H1 (cell line): Measurements from ENCODE around the gene HEATR5A. TPM values are rescaled to one million over a fixed set of nuclear protein-coding genes. Genes with fewer than 3 reads are reported as not detected.

ENCODE experiments used
- CTCF ChIA-PET: fragments of 300-600 bp; sonication (Branson Sonifier 250); formaldehyde crosslinking; loops from one replicate; lab custom pipeline; 2021; ENCODE audit not compliant: partially characterized antibody; lab: Charles Lee
- POLR2A ChIA-PET: fragments of 300-600 bp; sonication (Branson Sonifier 250); formaldehyde crosslinking; loops from one replicate; lab custom pipeline; 2021; ENCODE audit warnings: inconsistent platforms; ENCODE audit not compliant: partially characterized antibody; lab: Charles Lee
- DNase-seq, 2 experiments: peaks; one replicate each; pipeline versions ENCODE4 v3.0.0 to v3.0.0-alpha.2; 2010 to 2022; ENCODE audit warnings: low spot score in 2 of 2, low read depth in 1 of 2, mixed read lengths in 1 of 2
- FAIRE-seq: peaks from 2 replicates; lab custom pipeline; 2011; peaks lifted over from hg19 to GRCh38; lab: Jason Lieb, UNC
- H2AFZ ChIP-seq: 2 replicates; pipeline ENCODE4 v1.8.1; 2012; ENCODE audit warnings: low read length, inconsistent platforms
- H2AK5ac ChIP-seq: 2 replicates; pipeline ENCODE4 v1.6.1; 2013; ENCODE audit warnings: low read depth, low read length
- H2BK120ac ChIP-seq: replicated peaks from 2 replicates; pipeline ENCODE3; 2013; ENCODE audit warnings: low read depth, low read length, inconsistent platforms
- H2BK12ac ChIP-seq: 2 replicates; pipeline ENCODE4 v1.6.1; 2013; ENCODE audit warnings: low read depth, low read length
- H2BK15ac ChIP-seq: 2 replicates; pipeline ENCODE4 v1.6.1; 2013; ENCODE audit warnings: low read length
- H2BK20ac ChIP-seq: 2 replicates; pipeline ENCODE4 v1.6.1; 2013; ENCODE audit warnings: low read length
- H2BK5ac ChIP-seq: 2 replicates; pipeline ENCODE4 v1.6.1; 2013; ENCODE audit warnings: low read depth, low read length
- H3K14ac ChIP-seq: 2 replicates; pipeline ENCODE4 v1.6.1; 2013; ENCODE audit warnings: inconsistent platforms; ENCODE audit not compliant: insufficient read length
- H3K18ac ChIP-seq: 2 replicates; pipeline ENCODE4 v1.6.1; 2013; ENCODE audit warnings: low read length; ENCODE audit errors: extremely low read depth
- H3K23ac ChIP-seq: 2 replicates; pipeline ENCODE4 v1.6.1; 2013; ENCODE audit warnings: inconsistent platforms; ENCODE audit not compliant: insufficient read length
- H3K23me2 ChIP-seq: 2 replicates; pipeline ENCODE4 v1.6.1; 2013; ENCODE audit warnings: low read depth, low read length
- H3K27ac ChIP-seq: 2 replicates; pipeline ENCODE4 v1.6.1; 2011; ENCODE audit warnings: low read depth, low read length, inconsistent platforms
- H3K27me3 ChIP-seq, 4 experiments: replicated peaks in 1 of 4; 1 replicate in 1 of 4; 2 replicates in 3 of 4; pipeline versions ENCODE4 v1.6.1 to v1.8.1; 2011 to 2013; ENCODE audit warnings: low read length in 3 of 4, mild to moderate bottlenecking in 3 of 4, inconsistent platforms in 2 of 4, mixed read lengths in 2 of 4, moderate library complexity in 1 of 4; ENCODE audit not compliant: control insufficient read depth in 3 of 4, insufficient read depth in 3 of 4; ENCODE audit errors: extremely low read depth in 1 of 4
- H3K36me3 ChIP-seq, 4 experiments: 2 replicates each; pipeline versions ENCODE4 v1.6.1 to v1.8.1; 2011 to 2013; ENCODE audit warnings: mild to moderate bottlenecking in 4 of 4, low read length in 3 of 4, moderate library complexity in 2 of 4, control low read depth in 1 of 4, inconsistent platforms in 1 of 4; ENCODE audit not compliant: insufficient read depth in 4 of 4, control insufficient read depth in 2 of 4
- H3K4ac ChIP-seq: replicated peaks from 2 replicates; pipeline ENCODE3; 2013; ENCODE audit warnings: low read length, low read depth, mixed read lengths, inconsistent platforms; ENCODE audit not compliant: insufficient read length
- H3K4me1 ChIP-seq, 4 experiments: replicated peaks in 1 of 4; 1 replicate in 1 of 4; 2 replicates in 3 of 4; pipeline versions ENCODE4 v1.6.1 to v1.8.1; 2011 to 2013; ENCODE audit warnings: low read length in 3 of 4, inconsistent platforms in 2 of 4, mixed read lengths in 1 of 4; ENCODE audit not compliant: insufficient read depth in 4 of 4, control insufficient read depth in 3 of 4
- H3K4me2 ChIP-seq, 2 experiments: 2 replicates each; pipeline versions ENCODE4 v1.6.1 to v1.8.1; 2011 to 2013; ENCODE audit warnings: low read depth in 2 of 2, low read length in 2 of 2, control low read depth in 1 of 2, inconsistent platforms in 1 of 2, mild to moderate bottlenecking in 1 of 2; ENCODE audit not compliant: insufficient read depth in 1 of 2
- H3K4me3 ChIP-seq, 4 experiments: fragments of 200-600, 300-600 bp in 1 of 4; sonication (generic), shearing (Covaris generic), sonication (Bioruptor Twin) in 1 of 4; 2 replicates each; pipeline versions ENCODE4 v1.5.1 to v1.8.1; 2011 to 2016; ENCODE audit warnings: low read length in 4 of 4, low read depth in 3 of 4, control low read depth in 2 of 4, inconsistent platforms in 2 of 4, mild to moderate bottlenecking in 2 of 4, mixed read lengths in 1 of 4, moderate library complexity in 1 of 4; ENCODE audit not compliant: insufficient read depth in 2 of 4; ENCODE audit errors: extremely low read depth in 1 of 4
- H3K56ac ChIP-seq: replicated peaks from 2 replicates; pipeline ENCODE3; 2013; ENCODE audit warnings: low read depth, mild to moderate bottlenecking, mixed read lengths, low read length, inconsistent platforms; ENCODE audit not compliant: insufficient read length
- H3K79me1 ChIP-seq: 2 replicates; pipeline ENCODE4 v1.6.1; 2013; ENCODE audit warnings: low read depth, low read length, control low read depth
- H3K79me2 ChIP-seq, 2 experiments: 2 replicates each; pipeline versions ENCODE4 v1.6.1 to v1.8.1; 2012 to 2013; ENCODE audit warnings: low read length in 2 of 2, mild to moderate bottlenecking in 2 of 2, inconsistent platforms in 1 of 2; ENCODE audit not compliant: insufficient read depth in 2 of 2, control insufficient read depth in 1 of 2
- H3K9ac ChIP-seq, 4 experiments: replicated peaks in 1 of 4; 1 replicate in 1 of 4; 2 replicates in 3 of 4; pipeline versions ENCODE4 v1.6.1 to v1.8.1; 2011 to 2013; ENCODE audit warnings: low read depth in 3 of 4, low read length in 3 of 4, control low read depth in 2 of 4, mild to moderate bottlenecking in 2 of 4, moderate library complexity in 2 of 4, inconsistent platforms in 1 of 4; ENCODE audit errors: extremely low read depth in 1 of 4
- H3K9me3 ChIP-seq, 2 experiments: 2 replicates each; pipeline versions ENCODE4 v1.6.1 to v1.8.1; 2012 to 2013; ENCODE audit warnings: mild to moderate bottlenecking in 2 of 2, moderate library complexity in 2 of 2, control low read depth in 1 of 2, inconsistent platforms in 1 of 2, low read depth in 1 of 2, low read length in 1 of 2, mixed read lengths in 1 of 2; ENCODE audit not compliant: insufficient read depth in 2 of 2
- H4K20me1 ChIP-seq, 2 experiments: replicated peaks in 1 of 2; 2 replicates each; pipeline versions ENCODE3 to v1.8.1; 2011 to 2013; ENCODE audit warnings: inconsistent platforms in 2 of 2, low read length in 2 of 2, mild to moderate bottlenecking in 1 of 2; ENCODE audit not compliant: insufficient read depth in 2 of 2, control insufficient read depth in 1 of 2
- H4K5ac ChIP-seq: 2 replicates; pipeline ENCODE4 v1.6.1; 2013; ENCODE audit warnings: low read length, low read depth, mixed read lengths, inconsistent platforms; ENCODE audit not compliant: insufficient read length
- H4K8ac ChIP-seq: 2 replicates; pipeline ENCODE4 v1.8.0; 2013; ENCODE audit warnings: mild to moderate bottlenecking, moderate library complexity, low read length, inconsistent platforms; ENCODE audit not compliant: insufficient read depth; ENCODE audit errors: extremely low read depth
- H4K91ac ChIP-seq: replicated peaks from 2 replicates; pipeline ENCODE3; 2013; ENCODE audit warnings: low read length, mixed read lengths, inconsistent platforms; ENCODE audit not compliant: insufficient read length
- BCL11A ChIP-seq, 2 experiments: IDR thresholded peaks; one replicate each; pipeline ENCODE4 v1.6.1; 2011; ENCODE audit warnings: low read depth in 2 of 2, low read length in 2 of 2, mild to moderate bottlenecking in 2 of 2
- BRCA1 ChIP-seq: IDR thresholded peaks from 2 replicates; pipeline ENCODE4 v1.6.1; 2012; ENCODE audit warnings: low read depth, low read length, improper control_type of control experiment
- CEBPB ChIP-seq: IDR thresholded peaks from 2 replicates; pipeline ENCODE4 v1.6.1; 2012; ENCODE audit warnings: low read depth, low read length
- CREB1 ChIP-seq: IDR thresholded peaks from 2 replicates; pipeline ENCODE4 v1.6.1; 2012; ENCODE audit warnings: inconsistent platforms
- EGR1 ChIP-seq: IDR thresholded peaks from 2 replicates; pipeline ENCODE4 v1.6.1; 2011; ENCODE audit warnings: low read depth, low read length, borderline replicate concordance
- EP300 ChIP-seq, 2 experiments: IDR thresholded peaks; 1 replicate in 1 of 2; 2 replicates in 1 of 2; pipeline ENCODE4 v1.6.1; 2011 to 2012; ENCODE audit warnings: low read depth in 2 of 2, low read length in 2 of 2, mild to moderate bottlenecking in 2 of 2, borderline replicate concordance in 1 of 2, inconsistent platforms in 1 of 2, moderate library complexity in 1 of 2
- EZH2 ChIP-seq: fragments of 200-600 bp; sonication (generic); IDR thresholded peaks from 2 replicates; pipeline ENCODE4 v1.7.1; 2012; ENCODE audit warnings: low read depth, mild to moderate bottlenecking, moderate library complexity, low read length, inconsistent platforms; ENCODE audit not compliant: severe bottlenecking
- GABPA ChIP-seq: IDR thresholded peaks from 2 replicates; pipeline ENCODE4 v1.6.1; 2011; ENCODE audit warnings: mild to moderate bottlenecking, low read length, moderate library complexity, borderline replicate concordance; ENCODE audit not compliant: insufficient read depth
- HDAC2 ChIP-seq, 2 experiments: fragments of 300-600 bp in 1 of 2; sonication (generic) in 1 of 2; IDR thresholded peaks; 2 replicates each; pipeline ENCODE4 v1.6.1; 2011 to 2012; ENCODE audit warnings: low read depth in 2 of 2, low read length in 2 of 2, mild to moderate bottlenecking in 2 of 2, moderate library complexity in 2 of 2, borderline replicate concordance in 1 of 2, inconsistent platforms in 1 of 2
- KDM4A ChIP-seq: IDR thresholded peaks from one replicate; pipeline ENCODE4 v1.7.1; 2012; ENCODE audit warnings: low read depth, mild to moderate bottlenecking, moderate library complexity, low read length, inconsistent platforms; ENCODE audit not compliant: severe bottlenecking
- KDM5A ChIP-seq: fragments of 200-600 bp; IDR thresholded peaks from 2 replicates; pipeline ENCODE4 v1.7.1; 2012; ENCODE audit warnings: mild to moderate bottlenecking, low read length, inconsistent platforms, mixed read lengths
- NANOG ChIP-seq: IDR thresholded peaks from 2 replicates; pipeline ENCODE4 v1.6.1; 2011; ENCODE audit warnings: low read length, low read depth, mild to moderate bottlenecking, inconsistent platforms; ENCODE audit not compliant: insufficient read depth, poor library complexity, severe bottlenecking
- POU5F1 ChIP-seq: IDR thresholded peaks from 2 replicates; pipeline ENCODE4 v1.6.1; 2011; ENCODE audit warnings: low read depth, mild to moderate bottlenecking, low read length, moderate library complexity
- RNF2 ChIP-seq: fragments of 200-900, 300-1000 bp; sonication (generic); IDR thresholded peaks from 2 replicates; pipeline ENCODE4 v1.7.1; 2016; ENCODE audit warnings: borderline replicate concordance, low read depth, mild to moderate bottlenecking, antibody characterized with exemption, low read length; ENCODE audit not compliant: poor library complexity, severe bottlenecking; ENCODE audit errors: missing control alignments
- polyA plus RNA-seq, 7 experiments: library from polyadenylated mRNA; depleted of rRNA in 3 of 7; stranded (reverse) in 5 of 7; unstranded in 2 of 7; fragments of >200 nt in 5 of 7; fragments of 200-250 nt in 2 of 7; gene quantifications; 1 replicate in 5 of 7; 2 replicates in 1 of 7; 4 replicates in 1 of 7; pipeline versions ENCODE4 v1.2.1 to v1.2.3, GENCODE V29; 2011 to 2013; ENCODE audit warnings: missing spikeins in 2 of 7, mixed read lengths in 2 of 7
- total RNA-seq: library from RNA; stranded (reverse); fragmentation: NEBNext Ultra II Directional; extraction: Animal tissue kit (Norgen Biotek cat#: 25700); gene quantifications from 2 replicates; pipeline ENCODE4 v1.2.1, GENCODE V29; 2021

Gene HEATR5A
- total and polyA plus RNA-seq, 2 of the 8 experiments (the other 6 are each of a cell fraction or from before 2014, with no cell fraction given): 9.0 to 36.2 TPM

- no peaks in the 10 kb centered on the region for H3K79me1 ChIP-seq
- no peaks in the 10 kb centered on the region for H3K9me3 ChIP-seq
- H3K14ac ChIP-seq: no peak overlapping the region
- H3K27me3 ChIP-seq: no peaks in the 10 kb centered on the region
- no peak overlapping the region for H4K5ac ChIP-seq
- H3K79me2 ChIP-seq: no peaks in the 10 kb centered on the region
- DNase-seq (no peak), FAIRE-seq (no peak)
- H2BK12ac ChIP-seq: peak overlapping the region; percentile 1; the same call in 1 of the 2 replicates
- H3K4me3 ChIP-seq: no peak overlapping the region
- no peak overlapping the region for H2BK15ac ChIP-seq
- H2AFZ ChIP-seq: no peak overlapping the region
- no peak overlapping the region for H3K56ac ChIP-seq
- no peak overlapping the region; the same call in 1 of the 2 replicates for H2BK20ac ChIP-seq
- H3K4me2 ChIP-seq: no peak overlapping the region
- H3K18ac ChIP-seq: no peak overlapping the region
- H2AK5ac ChIP-seq: no peak overlapping the region
- H3K23me2 ChIP-seq: no peaks in the 10 kb centered on the region
- no peak overlapping the region for H3K9ac ChIP-seq
- H2BK120ac ChIP-seq: no peak overlapping the region
- no peak overlapping the region for H2BK5ac ChIP-seq
- H3K4me1 ChIP-seq: peaks cover 0 to 13% (median 1%) of the 10 kb centered on the region in 4 experiments; a peak in 2 of 7 replicates
- POLR2A ChIA-PET: interaction anchor here (1.5 kb wide), 1 partner anchor 166 kb away, joined by 3 read pairs; the partner anchor contains the start of gene DTD2
- peak overlapping the region; percentile 22 for H4K91ac ChIP-seq
- no peak overlapping the region for H3K23ac ChIP-seq
- H3K36me3 ChIP-seq: no peaks in the 10 kb centered on the region
- CTCF ChIA-PET: interaction anchor here (0.8 to 3.7 kb wide), 2 partner anchors 8 to 83 kb away, joined by 3 to 15 read pairs; partner anchors contain the start of gene HECTD1
- H4K20me1 ChIP-seq: no peaks in the 10 kb centered on the region
- no peak overlapping the region for H4K8ac ChIP-seq
- no peak overlapping the region for H3K4ac ChIP-seq
- no peak overlapping the region for H3K27ac ChIP-seq
- TF ChIP-seq GABPA (no peak), HDAC2 (IDR thresholded peaks at IDR 0.05; ENCODE audit: borderline replicate concordance in 1 of 2, low read depth in 2 of 2, low read length in 2 of 2) (no peak), CEBPB (no peak), NANOG (no peak), RNF2 (no peak), EP300 (IDR thresholded peaks at IDR 0.05; ENCODE audit: borderline replicate concordance in 1 of 2, low read depth in 2 of 2, low read length in 2 of 2) (no peak), BCL11A (IDR thresholded peaks at IDR 0.05; ENCODE audit: low read depth in 2 of 2, low read length in 2 of 2) (no peak), BRCA1 (no peak), EGR1 (no peak), KDM4A (no peak), POU5F1 (no peak), CREB1 (no peak), KDM5A (no peak), EZH2 (no peak)
These were observed 129.1 kb downstream of the HEATR5A start for GRCh38 chr14:31291210-31291609.
